ENCODE measurements around the gene MLN. TPM values are rescaled to one million over a fixed set of nuclear protein-coding genes. Genes with fewer than 3 reads are reported as not detected.

MLN gene
- total and polyA plus RNA-seq, 2 of the 4 experiments (the other 2 are of a cell fraction) = not detected

GRCh38 chr6:33772082-33772830 is 31.5 kb downstream of the MLN start:
- Histone ChIP-seq H3K9me3 (ENCODE audit: control insufficient read depth, insufficient read depth, low read length) (no peaks in the 10 kb centered on the region), H2BK120ac (ENCODE audit: low read depth, low read length) (peak overlapping the region; percentile 92), H3K36me3 (ENCODE audit: control insufficient read depth, insufficient read depth, low read length) (peaks cover 43% of the 10 kb centered on the region), H3K14ac (replicated peaks; ENCODE audit: low read depth, low read length) (peak overlapping the region; percentile 66), H4K91ac (ENCODE audit: insufficient read depth, low read depth, low read length) (peak overlapping the region; percentile 90), H3K23ac (ENCODE audit: low read depth, low read length) (peak overlapping the region; percentile 87), H3K27ac (ENCODE audit: insufficient read depth, low read length) (peak overlapping the region; percentile 82), H3K27me3 (ENCODE audit: control insufficient read depth, insufficient read depth, low read length) (no peaks in the 10 kb centered on the region), H3K4ac (ENCODE audit: low read depth, low read length) (peak overlapping the region; percentile 93), H4K5ac (ENCODE audit: low read depth, low read length) (peak overlapping the region; percentile 6; the same call in 1 of the 2 replicates), H3K56ac (ENCODE audit: extremely low read depth, insufficient read depth, low read length) (peak overlapping the region; percentile 89), H3K4me3 (ENCODE audit: insufficient read depth, low read depth, low read length) (no peak overlapping the region), H3K4me2 (ENCODE audit: low read depth, low read length) (peak overlapping the region; percentile 37; the same call in 1 of the 2 replicates), H2BK5ac (ENCODE audit: low read depth, low read length, poor library complexity, severe bottlenecking) (peak overlapping the region; percentile 70), H2BK20ac (ENCODE audit: low read depth, low read length) (peak overlapping the region; percentile 69), H2AK9ac (replicated peaks; ENCODE audit: low read depth, low read length, poor library complexity) (peak overlapping the region; percentile 95), H3K79me1 (ENCODE audit: low read depth in 1 of 2, low read length in 2 of 2) (peaks cover 0 to 35% of the 10 kb centered on the region in 2 experiments; a peak in 3 of 4 replicates), H3K4me1 (ENCODE audit: control insufficient read depth, insufficient read depth, low read length) (peaks cover 49% of the 10 kb centered on the region), H3K18ac (ENCODE audit: low read depth, low read length) (peak overlapping the region; percentile 35; the same call in 1 of the 2 replicates), H4K20me1 (ENCODE audit: insufficient read depth, low read length) (0 out of 2 replicates have a peak, but pooled peaks cover 4% of the 10 kb centered on the region), H2AFZ (replicated peaks; ENCODE audit: low read length, poor library complexity) (peak overlapping the region; percentile 83), H2AK5ac (ENCODE audit: low read depth, low read length) (peak overlapping the region; percentile 79), H2BK15ac (ENCODE audit: low read depth, low read length) (peak overlapping the region; percentile 68; the same call in 2 of the 3 replicates), H3K9ac (ENCODE audit: low read depth, low read length) (peak overlapping the region; percentile 46), H3K9me1 (ENCODE audit: insufficient read depth, low read length) (peaks cover 30% of the 10 kb centered on the region), H4K8ac (ENCODE audit: low read depth in 2 of 2, low read length in 2 of 2) (peak overlapping the region; percentile 89 to 93)
- dilution Hi-C loops (cut with HindIII; ENCODE audit: low sequenced_read_pairs, unreplicated experiment) (no loop called here), intact Hi-C loops (cut with micrococcal nuclease) (loop anchor here (2.0 kb wide), 1 partner anchor 17 kb away; the partner anchor contains the start of gene LEMD2), in situ Hi-C loops (cut with MboI; ENCODE audit: low sequenced_read_pairs) (loop anchor here (5.0 kb wide), 1 partner anchor 260 kb away; no protein-coding TSS in a partner anchor)
- CTCF ChIA-PET = interaction anchor here (0.6 to 2.7 kb wide), 11 partner anchors 12 to 382 kb away, joined by 3 to 17 read pairs (median 4); partner anchors contain the start of genes IP6K3 and UQCC2
- BruUV-seq (replicated peaks) = no TSS peak
- WGBS, 2 experiments (ENCODE audit: extremely low coverage in 2 of 2, insufficient read length in 1 of 2) = 64% methylated on average over 10 of the region's 24 CpGs; no CpG with 5 or more reads in 1 of the 2 experiments
- ATAC-seq (ENCODE audit: low read depth) (no peak), DNase-seq (peak; percentile 30)
- POLR2A ChIA-PET (ENCODE audit: unreplicated experiment) = no interaction called here
- no peak for TF ChIP-seq RCOR1 (IDR thresholded peaks at IDR 0.05; ENCODE audit: insufficient replicate concordance, low read length)
- no peak for TF ChIP-seq BHLHE40 (IDR thresholded peaks at IDR 0.05; ENCODE audit: low read depth, low read length)
- TF ChIP-seq MXI1 (IDR thresholded peaks at IDR 0.05; ENCODE audit: borderline replicate concordance, low read depth, low read length) = no peak
- no peak for TF ChIP-seq NFE2L2 (IDR thresholded peaks at IDR 0.05; ENCODE audit: low read depth, low read length)
- no peak for TF ChIP-seq POLR2A (IDR thresholded peaks at IDR 0.05; ENCODE audit: low read depth, low read length)
- no peak for TF ChIP-seq CTCF (conservative IDR thresholded peaks at IDR 0.05; ENCODE audit: low read depth, low read length)
- TF ChIP-seq RAD21 (IDR thresholded peaks at IDR 0.05; ENCODE audit: low read length) = no peak
- no peak for TF ChIP-seq SMC3 (IDR thresholded peaks at IDR 0.05; ENCODE audit: low read depth, low read length)
- TF ChIP-seq USF2 (IDR thresholded peaks at IDR 0.05; ENCODE audit: low read depth, low read length) = no peak
- TF ChIP-seq FOS (IDR thresholded peaks at IDR 0.05; ENCODE audit: low read depth, low read length) = no peak
- no peak for TF ChIP-seq ELK1 (IDR thresholded peaks at IDR 0.05; ENCODE audit: borderline replicate concordance, low read depth, low read length)
- no peak for TF ChIP-seq CEBPB (IDR thresholded peaks at IDR 0.05; ENCODE audit: low read depth, low read length)
- TF ChIP-seq RFX5 (IDR thresholded peaks at IDR 0.05; ENCODE audit: low read depth, low read length) = no peak
- no peak for TF ChIP-seq CHD1 (IDR thresholded peaks at IDR 0.05; ENCODE audit: low read depth, low read length)
